HL-60 (cell line): ENCODE results near the gene ZFYVE26.

Source experiments
- DNase-seq, 2 experiments: peaks; one replicate each; pipeline ENCODE4 v3.0.0-alpha.2; 2010 to 2020; ENCODE audit warnings: low read depth in 1 of 2, low spot score in 1 of 2
- H3K27ac ChIP-seq: fragments of 250-450 bp; sonication (Bioruptor Pico); replicated peaks from 2 replicates; pipeline ENCODE4 v1.5.1; 2020; ENCODE audit warnings: mild to moderate bottlenecking, moderate library complexity
- H3K27me3 ChIP-seq: fragments of 250-450 bp; sonication (Bioruptor Pico); 2 replicates; pipeline ENCODE4 v1.5.1; 2021; ENCODE audit warnings: mild to moderate bottlenecking, moderate library complexity; ENCODE audit not compliant: insufficient read depth, poor library complexity, severe bottlenecking
- H3K4me3 ChIP-seq: replicated peaks from 2 replicates; pipeline ENCODE4 v1.5.1; 2011; ENCODE audit warnings: mild to moderate bottlenecking, control low read depth, low read length; ENCODE audit not compliant: insufficient read depth
- GABPA ChIP-seq: IDR thresholded peaks from 2 replicates; pipeline ENCODE4 v1.6.1; 2012; ENCODE audit warnings: low read depth
- POLR2AphosphoS5 ChIP-seq: IDR thresholded peaks from 2 replicates; pipeline ENCODE4 v1.6.1; 2012; ENCODE audit warnings: low read depth
- SPI1 ChIP-seq: IDR thresholded peaks from 2 replicates; pipeline ENCODE4 v1.6.1; 2012; ENCODE audit warnings: low read depth, mild to moderate bottlenecking, borderline replicate concordance
- TF ChIP-seq, protein P1 (sequence below): IDR thresholded peaks from 2 replicates; pipeline ENCODE4 v1.6.1; 2012; ENCODE audit warnings: low read depth; ENCODE audit not compliant: insufficient replicate concordance
- TF ChIP-seq, protein P2 (sequence below): IDR thresholded peaks from one replicate; pipeline ENCODE4 v1.5.1; 2011; ENCODE audit warnings: low read length, control low read depth, inconsistent platforms; ENCODE audit not compliant: insufficient read depth

Gene ZFYVE26

DNA sequence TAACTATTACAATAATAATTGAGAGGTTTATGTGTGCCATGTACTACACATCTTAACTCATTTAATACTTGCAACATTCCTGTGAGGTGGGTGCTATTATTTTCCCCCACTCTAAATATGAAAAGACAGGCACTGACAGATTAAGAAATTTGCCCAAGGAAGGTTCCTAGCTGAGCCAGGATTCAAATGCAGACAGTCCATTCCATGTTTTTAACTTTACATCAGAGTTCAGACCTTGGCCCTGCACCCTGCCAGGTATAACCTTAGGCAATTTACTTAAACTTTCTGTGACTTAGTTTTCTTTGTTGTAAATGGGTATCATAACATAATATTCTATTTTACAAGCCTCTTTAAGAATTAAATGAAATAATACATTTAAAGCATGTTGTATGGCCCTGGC lies 88.1 kb downstream of the ZFYVE26 start:
- Histone ChIP-seq H3K27me3 (no peaks in the 10 kb centered on the region), H3K27ac (no peak overlapping the region), H3K4me3 (no peak overlapping the region)
- TF ChIP-seq POLR2AphosphoS5 (no peak), GABPA (no peak), SPI1 (no peak)
- TF ChIP-seq, protein P1, sequence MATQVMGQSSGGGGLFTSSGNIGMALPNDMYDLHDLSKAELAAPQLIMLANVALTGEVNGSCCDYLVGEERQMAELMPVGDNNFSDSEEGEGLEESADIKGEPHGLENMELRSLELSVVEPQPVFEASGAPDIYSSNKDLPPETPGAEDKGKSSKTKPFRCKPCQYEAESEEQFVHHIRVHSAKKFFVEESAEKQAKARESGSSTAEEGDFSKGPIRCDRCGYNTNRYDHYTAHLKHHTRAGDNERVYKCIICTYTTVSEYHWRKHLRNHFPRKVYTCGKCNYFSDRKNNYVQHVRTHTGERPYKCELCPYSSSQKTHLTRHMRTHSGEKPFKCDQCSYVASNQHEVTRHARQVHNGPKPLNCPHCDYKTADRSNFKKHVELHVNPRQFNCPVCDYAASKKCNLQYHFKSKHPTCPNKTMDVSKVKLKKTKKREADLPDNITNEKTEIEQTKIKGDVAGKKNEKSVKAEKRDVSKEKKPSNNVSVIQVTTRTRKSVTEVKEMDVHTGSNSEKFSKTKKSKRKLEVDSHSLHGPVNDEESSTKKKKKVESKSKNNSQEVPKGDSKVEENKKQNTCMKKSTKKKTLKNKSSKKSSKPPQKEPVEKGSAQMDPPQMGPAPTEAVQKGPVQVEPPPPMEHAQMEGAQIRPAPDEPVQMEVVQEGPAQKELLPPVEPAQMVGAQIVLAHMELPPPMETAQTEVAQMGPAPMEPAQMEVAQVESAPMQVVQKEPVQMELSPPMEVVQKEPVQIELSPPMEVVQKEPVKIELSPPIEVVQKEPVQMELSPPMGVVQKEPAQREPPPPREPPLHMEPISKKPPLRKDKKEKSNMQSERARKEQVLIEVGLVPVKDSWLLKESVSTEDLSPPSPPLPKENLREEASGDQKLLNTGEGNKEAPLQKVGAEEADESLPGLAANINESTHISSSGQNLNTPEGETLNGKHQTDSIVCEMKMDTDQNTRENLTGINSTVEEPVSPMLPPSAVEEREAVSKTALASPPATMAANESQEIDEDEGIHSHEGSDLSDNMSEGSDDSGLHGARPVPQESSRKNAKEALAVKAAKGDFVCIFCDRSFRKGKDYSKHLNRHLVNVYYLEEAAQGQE: no peak
- TF ChIP-seq, protein P2, sequence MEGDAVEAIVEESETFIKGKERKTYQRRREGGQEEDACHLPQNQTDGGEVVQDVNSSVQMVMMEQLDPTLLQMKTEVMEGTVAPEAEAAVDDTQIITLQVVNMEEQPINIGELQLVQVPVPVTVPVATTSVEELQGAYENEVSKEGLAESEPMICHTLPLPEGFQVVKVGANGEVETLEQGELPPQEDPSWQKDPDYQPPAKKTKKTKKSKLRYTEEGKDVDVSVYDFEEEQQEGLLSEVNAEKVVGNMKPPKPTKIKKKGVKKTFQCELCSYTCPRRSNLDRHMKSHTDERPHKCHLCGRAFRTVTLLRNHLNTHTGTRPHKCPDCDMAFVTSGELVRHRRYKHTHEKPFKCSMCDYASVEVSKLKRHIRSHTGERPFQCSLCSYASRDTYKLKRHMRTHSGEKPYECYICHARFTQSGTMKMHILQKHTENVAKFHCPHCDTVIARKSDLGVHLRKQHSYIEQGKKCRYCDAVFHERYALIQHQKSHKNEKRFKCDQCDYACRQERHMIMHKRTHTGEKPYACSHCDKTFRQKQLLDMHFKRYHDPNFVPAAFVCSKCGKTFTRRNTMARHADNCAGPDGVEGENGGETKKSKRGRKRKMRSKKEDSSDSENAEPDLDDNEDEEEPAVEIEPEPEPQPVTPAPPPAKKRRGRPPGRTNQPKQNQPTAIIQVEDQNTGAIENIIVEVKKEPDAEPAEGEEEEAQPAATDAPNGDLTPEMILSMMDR: no peak
- no peak for DNase-seq

GRCh38 chr14:67727361-67727760 lies 89.0 kb downstream of the ZFYVE26 start:
- DNase-seq: no peak
- TF ChIP-seq SPI1 (no peak), GABPA (no peak), POLR2AphosphoS5 (no peak)
- TF ChIP-seq, protein P2: no peak
- TF ChIP-seq, protein P1: no peak
- no peaks in the 10 kb centered on the region for H3K27me3 ChIP-seq
- no peak overlapping the region for H3K4me3 ChIP-seq
- no peak overlapping the region for H3K27ac ChIP-seq

DNA sequence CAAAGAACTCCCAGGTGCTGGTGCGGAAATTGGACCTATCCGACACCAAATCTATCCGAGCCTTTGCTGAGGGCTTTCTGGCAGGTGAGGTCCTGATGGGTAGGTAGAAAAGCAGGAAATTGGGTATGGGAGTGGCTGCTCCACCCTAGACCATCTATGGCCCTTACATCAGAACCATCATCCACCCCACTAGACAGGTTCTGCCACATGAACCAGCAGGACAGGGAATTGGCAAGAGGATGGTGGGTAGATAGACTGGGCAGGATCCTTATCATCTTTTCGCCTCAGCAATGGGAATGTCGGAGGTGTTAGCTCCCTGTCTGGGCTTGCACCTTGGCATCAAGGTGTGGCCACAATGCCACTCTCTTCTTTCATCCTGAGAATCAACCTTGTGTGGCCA lies 91.2 kb downstream of the ZFYVE26 start:
- Histone ChIP-seq H3K4me3 (no peak overlapping the region), H3K27me3 (no peaks in the 10 kb centered on the region), H3K27ac (no peak overlapping the region)
- TF ChIP-seq GABPA (no peak), SPI1 (no peak), POLR2AphosphoS5 (no peak)
- TF ChIP-seq, protein P1: no peak
- TF ChIP-seq, protein P2: no peak
- no peak for DNase-seq
